GF-D8 (cell line): ENCODE measurements around the gene ASB18.
"Not testable (repeated sequence)": the region's sequence is repeated elsewhere in the genome, so short reads cannot be mapped to it uniquely, and the experiment has no call there.

Experiments used
- DNase-seq: peaks from one replicate; lab custom pipeline; 2025; lab: John Stamatoyannopoulos, UW

Gene ASB18

GRCh38 chr2:236264256-236264655, at the start of gene ASB18:
ASB18 (minus strand) TSS chr2:236264406; CDS start chr2:236264345, 61 bp downstream.
- no peak for DNase-seq

- no peak for DNase-seq
These were observed 47.1 kb upstream of the ASB18 start for GRCh38 chr2:236311286-236311685.

GRCh38 chr2:236309669-236310029, 45.4 kb upstream of the ASB18 start:
- no peak for DNase-seq

DNA sequence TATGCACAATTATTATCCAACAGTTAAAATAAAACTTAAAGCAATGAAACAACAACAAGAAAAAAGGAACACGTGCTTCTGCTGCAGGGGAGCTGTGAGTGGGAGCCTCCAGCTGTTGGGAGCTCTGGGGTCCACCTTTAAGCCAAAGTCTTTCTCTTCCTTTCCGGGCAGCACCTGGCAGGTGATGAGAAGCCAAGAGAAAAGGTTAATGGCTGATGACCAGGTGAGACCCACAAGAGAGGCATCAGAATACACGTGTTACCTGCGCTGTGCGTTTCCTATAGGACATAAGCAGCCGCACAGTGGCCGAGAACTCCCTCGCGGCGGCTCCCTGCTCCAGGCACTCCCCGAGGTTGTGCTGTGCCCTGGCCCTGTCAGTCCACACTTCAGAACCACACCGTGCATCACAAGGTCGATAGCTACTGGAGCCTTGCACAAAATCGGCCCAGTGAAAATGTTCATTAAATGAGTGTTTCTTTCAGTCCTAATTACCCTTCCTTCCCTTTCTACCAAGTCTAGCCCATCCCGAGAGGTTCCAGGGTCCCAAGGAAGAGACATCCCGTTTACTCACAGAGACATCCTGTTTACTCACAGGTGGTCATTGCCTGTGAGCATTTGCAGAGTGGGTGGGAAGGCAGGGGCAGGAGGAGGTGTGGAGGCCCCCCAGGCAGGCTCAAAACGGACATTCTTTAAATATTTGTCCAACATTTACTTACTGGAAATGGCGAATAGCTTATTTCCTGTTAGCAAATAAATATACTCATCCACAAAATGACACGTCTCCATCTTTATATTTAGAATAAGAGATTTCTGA, 44.9 kb upstream of the ASB18 start:
- DNase-seq = no peak

GRCh38 chr2:236307641-236308040, 43.4 kb upstream of the ASB18 start:
- DNase-seq = no peak

GRCh38 chr2:236306825-236307540, 42.8 kb upstream of the ASB18 start:
- no peak for DNase-seq

- no peak for DNase-seq
These were observed 41.9 kb upstream of the ASB18 start for GRCh38 chr2:236305964-236306605.

- no peak for DNase-seq
These were observed 41.3 kb upstream of the ASB18 start for GRCh38 chr2:236305531-236305930.

DNA sequence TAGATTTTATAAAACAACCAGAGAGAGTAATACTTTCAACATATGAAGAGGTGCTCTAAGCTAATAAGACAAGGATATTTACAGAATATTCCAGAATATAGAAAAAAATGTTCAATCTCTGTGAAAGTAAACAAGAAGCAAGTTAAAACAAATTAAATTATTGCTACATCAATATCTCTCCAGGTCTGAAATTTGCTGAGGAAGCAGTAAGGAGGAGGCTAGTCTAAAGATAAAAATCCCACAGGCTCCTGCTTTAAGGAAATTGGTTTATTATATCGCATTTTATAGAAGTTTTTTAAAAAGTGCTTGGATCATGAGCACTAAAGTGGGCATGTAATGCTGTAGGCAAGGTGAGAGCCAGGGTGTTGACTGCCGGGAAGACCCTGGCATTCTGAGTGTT, 39.7 kb upstream of the ASB18 start:
- no peak for DNase-seq

- DNase-seq = no peak
These were observed 38.3 kb upstream of the ASB18 start for GRCh38 chr2:236302555-236302954.

DNA sequence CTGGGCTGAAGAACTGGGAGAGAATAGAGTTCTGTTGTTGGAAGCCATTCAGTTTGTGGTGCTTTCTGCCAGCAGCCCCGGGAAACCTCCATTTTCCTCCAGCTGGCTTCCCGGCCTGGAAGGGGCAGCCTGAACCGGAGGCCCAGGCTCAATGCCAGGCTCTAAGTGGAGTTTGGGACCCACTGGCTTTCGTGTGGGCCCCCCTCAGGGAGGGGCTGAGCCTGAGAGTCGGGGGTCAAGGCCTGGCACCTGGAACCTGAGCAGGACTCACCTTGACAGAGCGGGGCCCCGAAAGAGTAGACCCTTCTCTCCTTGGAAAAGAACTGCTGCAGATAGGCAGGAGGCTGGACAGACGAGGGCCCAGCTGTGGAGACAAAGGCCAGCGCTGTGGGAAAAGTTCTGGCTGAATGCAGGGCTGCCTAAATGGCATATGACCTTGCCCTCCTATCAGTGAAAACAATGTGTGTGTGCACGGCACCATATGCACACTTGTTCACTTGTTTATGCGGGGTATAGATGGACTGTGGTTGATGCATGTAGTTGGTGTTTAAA, 34.8 kb upstream of the ASB18 start:
- no peak for DNase-seq

- DNase-seq = no peak
These were observed 31.3 kb upstream of the ASB18 start for GRCh38 chr2:236295481-236295880.

DNA sequence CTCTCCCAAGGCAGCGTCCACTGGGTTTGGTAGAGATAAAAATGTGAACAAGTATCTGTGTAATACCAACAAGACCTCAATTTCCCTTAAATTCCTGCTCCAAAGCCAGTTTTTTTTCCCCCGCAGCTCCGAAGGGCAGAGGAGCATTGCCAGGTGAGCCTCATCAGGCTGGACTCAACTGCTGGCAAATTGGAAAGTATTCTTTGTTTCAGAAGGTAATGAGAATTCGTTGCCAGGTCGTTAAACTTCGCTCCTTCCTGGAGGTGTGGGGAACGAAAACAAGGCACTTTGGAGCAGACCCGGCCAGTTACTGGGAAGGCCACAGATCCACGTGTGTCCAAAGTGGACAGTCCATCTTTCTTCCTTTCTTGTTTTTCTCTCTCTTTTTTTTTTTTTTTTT, 30.4 kb upstream of the ASB18 start:
- no peak for DNase-seq

DNA sequence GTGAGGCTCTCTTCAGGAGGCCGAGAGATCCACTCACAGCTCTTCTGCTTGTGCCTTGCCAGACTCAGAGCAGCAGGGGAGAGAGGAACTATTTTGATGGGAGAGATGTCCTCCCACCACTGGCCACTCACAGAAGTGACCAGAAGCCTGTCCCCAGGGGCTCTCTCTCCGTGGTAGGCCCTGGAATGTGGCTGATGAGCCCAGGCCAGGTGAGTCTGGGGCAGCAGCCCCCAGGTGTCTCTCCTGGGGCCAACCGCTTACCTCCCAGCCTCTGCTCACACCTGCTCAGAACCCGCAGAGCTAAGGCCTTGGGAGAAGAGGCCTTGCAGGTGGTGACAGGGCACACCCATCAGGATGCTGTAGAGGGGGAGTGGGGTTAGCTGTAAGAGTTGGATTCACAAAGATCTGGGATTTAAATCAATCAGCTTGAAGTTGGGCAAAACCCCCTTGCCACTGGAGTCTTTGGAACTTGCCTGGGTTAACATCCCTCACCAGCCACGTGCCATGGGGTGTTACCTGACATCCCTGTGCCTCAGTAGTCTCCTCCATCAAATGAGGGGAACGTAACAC, 29.1 kb upstream of the ASB18 start:
- DNase-seq = no peak

DNA sequence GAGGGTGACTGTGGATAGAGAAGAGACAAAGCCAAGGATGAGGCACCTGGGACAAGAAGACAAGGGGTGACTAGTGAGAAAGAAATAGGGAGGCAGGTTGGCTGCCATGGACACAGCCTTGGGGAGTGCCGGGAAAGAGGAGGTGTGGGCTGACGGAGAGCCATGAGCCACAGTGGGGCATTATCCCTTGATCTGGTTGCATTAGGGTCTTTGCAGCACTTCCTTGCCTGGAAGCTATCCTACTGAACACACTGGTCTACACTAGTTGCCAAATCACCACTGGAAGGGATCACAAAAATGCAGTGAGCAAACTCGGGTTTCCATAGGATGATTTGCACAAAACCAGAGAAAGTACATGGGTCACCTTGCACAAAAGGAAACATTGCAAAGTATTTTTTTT, 27.7 kb upstream of the ASB18 start:
- DNase-seq = no peak

- DNase-seq = no peak
These were observed 27.3 kb upstream of the ASB18 start for GRCh38 chr2:236291476-236291875.

DNA sequence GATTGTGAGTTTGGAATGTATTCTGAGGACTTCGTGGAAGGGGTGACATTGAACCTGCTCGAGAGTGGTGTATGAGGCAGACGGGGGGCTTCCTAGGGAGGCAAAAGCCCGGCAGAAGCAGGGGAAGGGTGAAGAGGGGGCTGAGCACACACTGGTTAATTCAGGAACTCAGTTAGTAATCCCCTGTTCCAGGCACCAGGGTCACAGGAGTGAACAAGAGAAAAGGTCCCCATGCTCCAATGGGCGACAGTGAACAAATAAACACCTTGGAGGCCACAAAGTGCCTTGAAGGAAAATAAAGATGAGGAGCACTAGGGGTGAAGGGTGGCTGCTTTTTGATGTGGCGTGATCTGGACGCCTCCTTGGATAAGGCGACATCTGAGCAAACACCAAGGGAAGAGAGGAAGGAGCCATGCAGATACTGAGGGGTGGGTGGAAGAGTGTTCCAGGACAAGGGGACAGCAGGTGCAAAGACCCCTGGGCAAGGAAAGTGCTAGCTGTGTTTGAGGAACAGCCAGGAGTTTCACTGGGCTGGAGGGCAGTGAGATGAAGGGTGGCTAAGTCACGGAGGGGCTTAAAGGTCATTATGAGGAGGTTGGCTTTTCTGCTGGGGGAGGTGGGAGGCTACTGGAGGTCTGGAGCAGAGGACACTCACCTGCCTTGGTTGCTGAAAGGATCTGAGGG, 26.7 kb upstream of the ASB18 start:
- DNase-seq = no peak

DNA sequence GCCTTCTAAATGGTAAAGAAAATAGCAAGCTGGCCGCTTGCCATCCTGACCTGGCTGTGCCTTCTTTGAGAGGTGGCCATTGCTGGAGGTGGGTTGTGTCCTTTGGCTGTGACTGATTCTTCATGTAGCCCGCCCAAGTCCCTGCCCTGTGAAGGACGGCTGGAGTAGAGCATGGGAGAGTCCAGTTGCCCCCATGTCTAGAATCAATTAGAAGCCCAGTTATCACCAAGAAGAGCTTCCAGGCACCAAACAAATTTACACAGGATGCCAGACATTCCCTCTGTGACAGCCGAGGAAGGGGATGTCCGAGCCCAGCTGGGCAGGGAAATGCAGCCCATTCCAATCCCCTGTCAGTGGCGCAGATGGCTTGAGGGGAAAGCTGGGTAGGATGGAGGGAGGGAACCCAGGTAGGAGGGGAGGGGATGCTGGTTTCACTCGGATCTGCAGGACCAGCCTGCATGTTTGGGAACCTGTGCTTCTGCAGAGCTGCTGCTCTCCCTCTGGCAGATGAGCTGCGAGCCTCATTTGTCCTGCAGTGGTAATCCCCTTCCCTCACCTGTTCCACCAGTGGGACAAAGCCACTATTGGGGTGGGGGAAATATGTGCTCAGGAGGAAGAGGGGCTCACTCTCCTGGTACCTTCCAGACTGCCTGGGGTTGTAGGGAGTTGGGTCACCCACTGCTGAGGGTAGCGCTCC, 25.7 kb upstream of the ASB18 start:
- no peak for DNase-seq

GRCh38 chr2:236288373-236288772, 24.2 kb upstream of the ASB18 start:
- not testable (repeated sequence) for DNase-seq

DNA sequence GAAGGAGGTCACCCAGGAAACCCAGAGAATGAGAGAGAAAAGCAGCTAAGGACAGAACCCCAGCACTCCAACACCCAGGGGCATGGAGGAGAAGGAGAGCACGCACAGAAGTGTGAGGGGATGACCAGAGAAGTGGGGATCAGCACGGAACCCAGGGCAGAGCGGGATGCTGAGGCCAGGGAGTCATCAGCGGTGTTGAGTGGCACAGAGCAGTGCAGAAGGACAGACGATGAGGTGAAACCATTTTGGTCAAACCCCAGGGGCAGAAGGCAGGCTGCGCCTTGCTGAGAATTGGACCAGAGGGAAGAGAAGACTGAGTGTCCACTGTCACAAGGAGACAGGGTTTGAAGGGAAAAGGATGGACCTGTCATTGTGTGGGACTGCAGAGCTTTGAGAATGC, 23.4 kb upstream of the ASB18 start:
- DNase-seq = no peak

DNA sequence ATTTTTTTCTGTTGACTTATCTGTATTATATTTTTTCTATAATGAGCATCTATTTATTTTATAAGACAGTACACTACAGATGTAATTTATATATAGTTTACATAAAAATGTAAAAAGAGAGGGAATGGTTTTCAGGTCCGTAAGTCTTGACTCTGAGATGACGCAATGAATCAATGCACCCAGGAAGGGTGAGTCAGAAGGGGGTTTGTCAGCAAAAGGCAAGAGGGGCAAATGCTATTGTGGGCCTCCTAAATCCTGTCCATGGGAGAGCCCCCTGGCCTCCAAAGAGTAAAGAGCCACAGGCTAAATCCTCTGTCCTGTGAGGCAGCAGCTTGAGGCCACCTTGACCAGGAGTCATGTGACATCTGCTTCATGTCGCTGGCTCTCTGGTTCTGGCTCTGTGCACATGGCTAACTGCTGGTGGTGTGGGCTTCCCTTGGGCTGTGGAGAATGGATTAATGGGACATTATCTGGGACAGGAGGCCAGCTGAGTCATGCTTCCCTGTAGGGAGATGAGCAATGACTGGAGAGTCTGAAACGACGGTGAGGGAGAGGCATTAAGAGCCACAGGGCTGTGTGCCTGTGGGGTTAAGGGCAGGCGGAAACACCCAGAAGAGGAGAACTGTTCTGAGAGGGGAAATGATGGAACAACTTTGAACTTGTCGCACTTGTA, 22.8 kb upstream of the ASB18 start:
- DNase-seq = no peak
